Measurements from ENCODE around the gene TDRD10. TPM values are rescaled to one million over a fixed set of nuclear protein-coding genes. Genes with fewer than 3 reads are reported as not detected.

TDRD10 gene
- total RNA-seq, 1 experiment from 2014 or later, result 0.31 TPM

DNA sequence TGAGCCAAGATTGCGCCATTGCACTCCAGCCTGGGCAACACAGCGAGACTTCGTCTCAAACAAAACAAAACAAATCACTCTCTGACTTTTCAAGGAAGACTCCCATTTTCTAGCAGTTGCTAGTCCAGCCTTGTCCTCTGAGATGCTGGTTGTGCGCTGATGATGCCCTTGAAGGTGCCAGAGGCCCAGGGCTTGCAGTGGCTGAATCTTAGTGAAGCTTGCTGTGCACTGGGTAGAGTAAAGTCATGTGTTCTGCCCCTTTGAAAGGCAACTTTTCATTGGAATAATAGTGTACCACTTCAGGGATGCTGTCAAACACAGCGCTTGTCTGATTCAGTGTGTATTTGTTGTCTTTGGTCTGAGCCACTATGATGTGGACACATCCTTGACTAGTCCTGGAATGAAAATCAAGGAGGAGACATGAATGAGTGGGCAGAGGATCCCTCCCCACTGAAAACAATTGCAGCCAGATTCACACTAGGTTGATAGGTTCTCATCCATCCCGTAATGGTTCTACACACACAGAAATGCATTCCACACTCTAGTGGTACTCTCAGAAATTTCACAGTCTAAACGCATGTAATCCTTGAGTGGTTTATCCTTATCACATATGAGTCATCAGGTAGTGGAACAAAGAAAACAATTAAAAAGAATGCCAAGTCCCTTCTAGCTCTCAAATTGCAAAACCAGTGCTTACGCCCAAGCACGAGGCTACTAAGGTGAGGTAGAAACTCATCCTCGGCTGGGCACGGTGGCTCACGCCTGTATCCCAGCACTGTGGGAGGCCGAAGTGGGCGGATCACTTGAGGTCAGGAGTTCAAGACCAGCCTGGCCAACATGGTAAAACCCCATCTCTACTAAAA, 17.8 kb upstream of the TDRD10 start:
- no peaks in the 10 kb centered on the region for H3K27me3 Mint-ChIP-seq (ENCODE audit: low read depth)
- no peak overlapping the region for H2BK5ac ChIP-seq (ENCODE audit: insufficient read length, low read length)
- H4K20me1 ChIP-seq (ENCODE audit: control insufficient read depth, insufficient read depth, insufficient read length), result peaks cover 3% of the 10 kb centered on the region
- H3K9ac ChIP-seq (ENCODE audit: extremely low read depth, insufficient read length, low read length), result no peak overlapping the region
- no peak overlapping the region for H4K5ac ChIP-seq (ENCODE audit: insufficient read length, low read depth, low read length)
- no peak overlapping the region for H3T11ph ChIP-seq (ENCODE audit: low read length)
- no peak overlapping the region for H3K56ac ChIP-seq (ENCODE audit: insufficient read length, low read depth, low read length)
- no peak overlapping the region for H4K91ac ChIP-seq (ENCODE audit: insufficient read length, low read depth, low read length)
- no peak overlapping the region for H2BK12ac ChIP-seq (ENCODE audit: insufficient read length, low read depth, low read length)
- H3K14ac ChIP-seq (ENCODE audit: insufficient read depth, low read length), result no peak overlapping the region
- H3K4me1 Mint-ChIP-seq, result peaks cover 3 to 5% of the 10 kb centered on the region in 2 experiments; a peak in 3 of 4 replicates
- H3K23ac ChIP-seq (ENCODE audit: insufficient read length, low read depth, low read length), result no peak overlapping the region
- no peak for DNase-seq
- H3K79me1 ChIP-seq (ENCODE audit: insufficient read depth, low read depth, low read length, poor library complexity, severe bottlenecking), result no peaks in the 10 kb centered on the region
- no peak overlapping the region for H3K4ac ChIP-seq (ENCODE audit: low read depth, low read length)
- H3K4me2 ChIP-seq (ENCODE audit: insufficient read depth, insufficient read length, low read length), result no peak overlapping the region
- H2BK120ac ChIP-seq (ENCODE audit: low read depth, low read length, poor library complexity, severe bottlenecking), result no peak overlapping the region
- no peaks in the 10 kb centered on the region for H3K23me2 ChIP-seq (ENCODE audit: insufficient read length, low read depth, low read length, poor library complexity, severe bottlenecking)
- WGBS (ENCODE audit: extremely low coverage, insufficient read length, low lambda C conversion rate), result no CpG with 5 or more reads among the region's 14 CpGs
- no peaks in the 10 kb centered on the region for H3K36me3 Mint-ChIP-seq (ENCODE audit: insufficient read depth in 1 of 3, low read depth in 3 of 3)
- H3K18ac ChIP-seq (ENCODE audit: insufficient read length, low read depth, low read length), result no peak overlapping the region
- no peak overlapping the region for H2BK15ac ChIP-seq (ENCODE audit: low read depth, low read length)
- no peaks in the 10 kb centered on the region for H3K4me1 ChIP-seq (ENCODE audit: insufficient read depth, low read length)
- H3K27me3 ChIP-seq (ENCODE audit: insufficient read depth, low read length), result no peaks in the 10 kb centered on the region
- no peak overlapping the region for H2BK20ac ChIP-seq (ENCODE audit: low read depth, low read length, poor library complexity, severe bottlenecking)
- no peak overlapping the region for H4K8ac ChIP-seq (replicated peaks; ENCODE audit: insufficient read length, low read depth, low read length)
- H3K9me3 ChIP-seq (ENCODE audit: control insufficient read depth, low read depth, low read length), result no peaks in the 10 kb centered on the region
- no peak overlapping the region for H2AK5ac ChIP-seq (ENCODE audit: insufficient read length, low read length)
- H3K4me3 Mint-ChIP-seq, result no peak overlapping the region
- no peak overlapping the region for H3K27ac Mint-ChIP-seq
- H3K27ac ChIP-seq (ENCODE audit: insufficient read length, low read depth, low read length), result no peak overlapping the region
- TF ChIP-seq CTCF (conservative IDR thresholded peaks at IDR 0.05), result no peak
- H2AFZ ChIP-seq (ENCODE audit: low read length), result no peak overlapping the region
- H3K9me3 Mint-ChIP-seq, result no peaks in the 10 kb centered on the region
- H3K79me2 ChIP-seq (ENCODE audit: insufficient read depth, low read length), result no peaks in the 10 kb centered on the region
